ENCODE results near the gene CLIC4. TPM values are rescaled to one million over a fixed set of nuclear protein-coding genes. Genes with fewer than 3 reads are reported as not detected.
"Not testable (repeated sequence)": the region's sequence is repeated elsewhere in the genome, so short reads cannot be mapped to it uniquely, and the experiment has no call there.

CLIC4 gene
- total RNA-seq, 3 donors from 2014 or later, result 162 to 217 (median 196) TPM

- DNase-seq (ENCODE audit: low spot score in 2 of 2), result no peak
- Histone ChIP-seq H3K27ac (peak overlapping the region in 1 of 2 donors; percentile 25), H3K36me3 (no peaks in the 10 kb centered on the region), H3K9me3 (no peaks in the 10 kb centered on the region), H3K27me3 (no peaks in the 10 kb centered on the region), H3K4me1 (no peaks in the 10 kb centered on the region), H3K4me3 (no peak overlapping the region)
- intact Hi-C loops (cut with DNase I; ENCODE audit: low total_unique reads), result no loop called here
- TF ChIP-seq POLR2A (IDR thresholded peaks at IDR 0.05), result no peak
- no peak for TF ChIP-seq CTCF (IDR thresholded peaks at IDR 0.05)
- TF ChIP-seq POLR2AphosphoS5 (IDR thresholded peaks at IDR 0.05), result no peak
Observed at GRCh38 chr1:24786191-24786590, 40.9 kb downstream of the CLIC4 start.

DNA sequence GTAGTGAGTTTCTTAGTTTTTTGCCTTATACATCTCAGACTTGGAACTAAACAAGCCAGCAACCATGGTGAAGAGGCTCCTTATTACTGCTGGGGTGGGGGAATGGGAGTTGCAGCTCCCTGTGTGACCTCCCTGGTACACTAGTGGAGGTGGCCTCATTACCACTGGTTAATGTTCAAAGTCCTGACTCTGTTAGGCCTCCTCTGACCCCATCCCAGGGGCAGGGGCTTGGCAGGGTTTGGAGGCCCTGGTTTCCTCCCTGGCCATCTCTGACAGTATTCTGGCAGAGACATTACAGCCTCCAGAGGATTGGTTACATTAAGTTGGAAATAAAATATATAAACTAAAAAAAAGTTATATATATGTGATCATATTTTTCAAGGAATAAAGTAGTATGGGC, 45.2 kb downstream of the CLIC4 start:
- DNase-seq (ENCODE audit: low spot score in 2 of 2), result no peak
- Histone ChIP-seq H3K27me3 (no peaks in the 10 kb centered on the region), H3K36me3 (no peaks in the 10 kb centered on the region), H3K4me3 (no peak overlapping the region), H3K27ac (no peak overlapping the region), H3K4me1 (no peaks in the 10 kb centered on the region), H3K9me3 (no peaks in the 10 kb centered on the region)
- TF ChIP-seq POLR2AphosphoS5 (IDR thresholded peaks at IDR 0.05), result no peak
- no peak for TF ChIP-seq POLR2A (IDR thresholded peaks at IDR 0.05)
- no peak for TF ChIP-seq CTCF (IDR thresholded peaks at IDR 0.05)
- intact Hi-C loops (cut with DNase I; ENCODE audit: low total_unique reads), result no loop called here

DNA sequence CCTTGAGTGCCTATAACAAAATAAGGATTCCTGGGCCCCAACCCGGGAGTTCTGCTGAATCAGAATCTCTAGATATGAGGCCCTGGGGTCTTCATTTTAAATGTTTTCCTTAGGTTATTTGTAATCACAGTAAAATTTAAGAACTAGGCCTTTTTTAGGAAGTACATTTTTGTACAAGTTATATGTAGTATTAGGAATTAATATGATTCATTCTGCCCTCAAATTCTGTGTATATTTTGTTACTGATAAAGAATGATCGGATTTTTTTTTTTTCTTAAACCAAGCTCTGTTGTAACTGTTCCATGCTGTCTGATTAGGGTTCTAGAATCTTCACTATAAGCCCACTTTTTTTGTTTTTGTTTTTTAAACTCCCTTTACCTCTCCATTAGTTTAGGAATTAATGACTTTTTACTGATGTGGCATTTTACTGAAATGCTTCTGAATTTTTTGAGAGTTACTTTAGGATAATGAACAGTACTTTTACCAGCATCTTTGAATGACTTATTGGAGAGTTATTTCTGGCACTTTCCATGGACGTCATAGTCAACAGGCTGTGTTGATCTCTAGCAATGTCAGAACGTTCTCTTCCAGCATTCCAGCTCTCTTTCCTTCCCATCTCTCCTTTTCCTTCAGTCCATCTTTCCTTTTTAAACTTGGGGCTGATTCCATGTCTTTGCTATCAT, 48.3 kb downstream of the CLIC4 start:
- DNase-seq (ENCODE audit: low spot score in 2 of 2), result no peak
- intact Hi-C loops (cut with DNase I; ENCODE audit: low total_unique reads), result no loop called here
- no peaks in the 10 kb centered on the region for H3K9me3 ChIP-seq
- no peaks in the 10 kb centered on the region for H3K4me1 ChIP-seq
- H3K36me3 ChIP-seq, result no peaks in the 10 kb centered on the region
- H3K27me3 ChIP-seq, result no peaks in the 10 kb centered on the region
- TF ChIP-seq POLR2AphosphoS5 (IDR thresholded peaks at IDR 0.05), result no peak
- no peak for TF ChIP-seq CTCF (IDR thresholded peaks at IDR 0.05)
- no peak for TF ChIP-seq POLR2A (IDR thresholded peaks at IDR 0.05)
- H3K4me3 ChIP-seq, result no peak overlapping the region
- peak overlapping the region in 1 of 2 donors; percentile 21 for H3K27ac ChIP-seq

- H3K27ac ChIP-seq, result peak overlapping the region in 1 of 2 donors; percentile 21
- H3K4me3 ChIP-seq; H3K4me1 ChIP-seq; H3K27me3 ChIP-seq; intact Hi-C loops (cut with DNase I; ENCODE audit: low total_unique reads); DNase-seq (ENCODE audit: low spot score in 2 of 2); H3K9me3 ChIP-seq; H3K36me3 ChIP-seq: not testable (repeated sequence)
Observed at GRCh38 chr1:24794130-24794502, 48.9 kb downstream of the CLIC4 start.

GRCh38 chr1:24795236-24795635, 50.0 kb downstream of the CLIC4 start:
- H3K9me3 ChIP-seq, result no peaks in the 10 kb centered on the region
- DNase-seq (ENCODE audit: low spot score in 2 of 2), result no peak
- no peaks in the 10 kb centered on the region for H3K4me1 ChIP-seq
- intact Hi-C loops (cut with DNase I; ENCODE audit: low total_unique reads), result no loop called here
- H3K36me3 ChIP-seq, result no peaks in the 10 kb centered on the region
- H3K27me3 ChIP-seq, result no peaks in the 10 kb centered on the region
- TF ChIP-seq POLR2A (IDR thresholded peaks at IDR 0.05) (no peak), CTCF (IDR thresholded peaks at IDR 0.05) (no peak), POLR2AphosphoS5 (IDR thresholded peaks at IDR 0.05) (no peak)
- H3K4me3 ChIP-seq, result no peak overlapping the region
- H3K27ac ChIP-seq, result no peak overlapping the region

DNA sequence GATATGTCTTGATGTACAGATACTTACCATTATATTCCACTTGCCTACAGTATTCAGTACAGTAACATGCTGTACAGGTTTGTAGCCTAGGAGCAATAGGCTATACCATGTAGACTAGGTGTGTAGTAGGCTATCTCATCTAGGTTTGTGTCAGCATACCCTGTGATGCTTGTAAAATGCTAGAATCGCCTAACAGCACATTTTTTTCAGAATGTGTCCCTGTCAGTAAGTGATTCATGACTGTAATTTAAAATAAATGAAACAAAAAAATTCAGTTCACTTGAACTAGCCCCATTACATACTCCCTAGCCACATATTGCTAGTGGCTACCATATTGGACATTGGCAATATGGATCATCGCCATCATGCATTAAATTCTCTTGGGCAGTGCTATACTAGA, 51.3 kb downstream of the CLIC4 start:
- no peak for DNase-seq (ENCODE audit: low spot score in 2 of 2)
- Histone ChIP-seq H3K36me3 (no peaks in the 10 kb centered on the region), H3K27me3 (no peaks in the 10 kb centered on the region), H3K27ac (no peak overlapping the region), H3K4me3 (no peak overlapping the region), H3K9me3 (no peaks in the 10 kb centered on the region), H3K4me1 (no peaks in the 10 kb centered on the region)
- intact Hi-C loops (cut with DNase I; ENCODE audit: low total_unique reads), result no loop called here
- TF ChIP-seq CTCF (IDR thresholded peaks at IDR 0.05) (no peak), POLR2AphosphoS5 (IDR thresholded peaks at IDR 0.05) (no peak), POLR2A (IDR thresholded peaks at IDR 0.05) (no peak)

DNA sequence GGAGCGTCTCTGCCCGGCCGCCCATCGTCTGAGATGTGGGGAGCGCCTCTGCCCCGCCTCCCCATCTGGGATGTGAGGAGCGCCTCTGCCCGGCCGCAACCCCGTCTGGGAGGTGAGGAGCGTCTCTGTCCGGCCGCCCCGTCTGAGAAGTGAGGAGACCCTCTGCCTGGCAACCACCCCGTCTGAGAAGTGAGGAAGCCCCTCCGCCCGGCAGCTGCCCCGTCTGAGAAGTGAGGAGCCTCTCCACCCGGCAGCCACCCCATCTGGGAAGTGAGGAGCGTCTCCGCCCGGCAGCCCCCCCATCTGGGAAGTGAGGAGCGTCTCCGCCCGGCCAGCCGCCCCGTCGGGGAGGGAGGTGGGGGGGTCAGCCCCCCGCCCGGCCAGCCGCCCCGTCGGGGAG, 54.0 kb downstream of the CLIC4 start:
- intact Hi-C loops (cut with DNase I; ENCODE audit: low total_unique reads); H3K4me1 ChIP-seq; DNase-seq (ENCODE audit: low spot score in 2 of 2); H3K27me3 ChIP-seq; H3K36me3 ChIP-seq; H3K27ac ChIP-seq; H3K4me3 ChIP-seq; H3K9me3 ChIP-seq: not testable (repeated sequence)

Data from breast epithelium (tissue), 4 donors.